Measurements from ENCODE around the gene PPFIBP2.
A peak's percentile ranks its signal among the peaks of the same experiment; 100 is the strongest.

The PPFIBP2 gene

GRCh38 chr11:7671347-7672215 is 157.8 kb downstream of the PPFIBP2 start:
- no peak for DNase-seq

- DNase-seq: no peak
Observed at GRCh38 chr11:7672276-7672959, 158.6 kb downstream of the PPFIBP2 start.

GRCh38 chr11:7672960-7673723 is 159.3 kb downstream of the PPFIBP2 start, which contains the start of gene CYB5R2:
Gene CYB5R2, minus strand, starts transcription at chr11:7673500. Its CDS starts 675 bp downstream, at chr11:7672825.
- DNase-seq: no peak

GRCh38 chr11:7673724-7674434 is 160.1 kb downstream of the PPFIBP2 start:
- peak in 1 of 2 experiments; percentile 21 for DNase-seq

- DNase-seq: no peak
Observed at GRCh38 chr11:7675631-7676030, 161.8 kb downstream of the PPFIBP2 start.

GRCh38 chr11:7677071-7677470 is 163.3 kb downstream of the PPFIBP2 start:
- no peak for DNase-seq

- DNase-seq: no peak
Observed at GRCh38 chr11:7677796-7678201, 164.0 kb downstream of the PPFIBP2 start.

- no peak for DNase-seq
Observed at GRCh38 chr11:7683571-7683970, 169.8 kb downstream of the PPFIBP2 start.

- DNase-seq: no peak
Observed at GRCh38 chr11:7686761-7687160, 173.0 kb downstream of the PPFIBP2 start.

- DNase-seq: no peak
Observed at GRCh38 chr11:7687386-7687785, 173.6 kb downstream of the PPFIBP2 start.

- DNase-seq: peak in 1 of 2 experiments; percentile 39
Observed at GRCh38 chr11:7688238-7688826, 174.5 kb downstream of the PPFIBP2 start.

GRCh38 chr11:7689239-7689638 is 175.4 kb downstream of the PPFIBP2 start:
- DNase-seq: no peak

GRCh38 chr11:7690648-7691047 is 176.8 kb downstream of the PPFIBP2 start:
- DNase-seq: no peak

- DNase-seq: no peak
Observed at GRCh38 chr11:7691759-7692350, 178.1 kb downstream of the PPFIBP2 start.

- no peak for DNase-seq
Observed at GRCh38 chr11:7692426-7692825, 178.6 kb downstream of the PPFIBP2 start.

- no peak for DNase-seq
Observed at GRCh38 chr11:7694235-7694634, 180.4 kb downstream of the PPFIBP2 start.

GRCh38 chr11:7696424-7696823 is 182.6 kb downstream of the PPFIBP2 start:
- no peak for DNase-seq

Measured in NCI-H524 (cell line).